ENCODE results near the gene DSCAM. TPM values are rescaled to one million over a fixed set of nuclear protein-coding genes. Genes with fewer than 3 reads are reported as not detected.

DSCAM gene
- polyA plus RNA-seq, 3 donors = not detected

DNA sequence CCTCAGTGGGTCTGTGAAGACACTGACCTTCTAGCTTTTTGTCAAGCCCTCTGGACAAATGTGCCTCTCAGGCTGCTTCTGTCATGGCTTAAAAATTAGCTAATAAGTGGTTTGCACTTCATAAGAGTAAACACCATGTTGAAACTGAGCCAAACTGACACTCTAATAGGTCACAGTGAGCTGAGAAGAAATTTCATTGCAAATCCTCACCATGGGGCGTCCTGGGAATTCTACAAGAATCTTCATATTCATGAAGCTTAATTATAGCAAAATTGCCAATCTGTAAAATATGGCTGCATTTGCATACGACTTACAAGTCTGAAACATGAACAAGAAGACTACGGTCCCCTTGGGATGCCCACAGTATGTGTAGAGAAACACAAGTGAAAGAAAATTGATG is 188.6 kb downstream of the DSCAM start:
- Mint-ChIP-seq H3K4me3 (no peak overlapping the region), H3K9me3 (peaks cover 2 to 17% (median 4%) of the 10 kb centered on the region in 7 donors), H3K27ac (no peak overlapping the region), H3K36me3 (no peaks in the 10 kb centered on the region), H3K27me3 (ENCODE audit: low read depth in 3 of 3) (peaks cover 1 to 3% (median 3%) of the 10 kb centered on the region in 3 donors), H3K4me1 (no peaks in the 10 kb centered on the region)
- Histone ChIP-seq H3K4me2 (replicated peaks; ENCODE audit: extremely low read depth, low read length, poor library complexity, severe bottlenecking) (no peak overlapping the region), H3K4me1 (ENCODE audit: control insufficient read depth in 1 of 2, insufficient read depth in 2 of 2, low read length in 2 of 2) (no peaks in the 10 kb centered on the region), H3K79me2 (ENCODE audit: insufficient read depth, low read length) (no peaks in the 10 kb centered on the region), H3K27ac (ENCODE audit: low read depth in 1 of 2, low read length in 2 of 2) (no peak overlapping the region), H2AFZ (ENCODE audit: insufficient read depth, low read depth, low read length, poor library complexity, severe bottlenecking) (no peak overlapping the region), H3K9ac (ENCODE audit: insufficient read depth, low read length, poor library complexity, severe bottlenecking) (no peak overlapping the region), H4K20me1 (ENCODE audit: insufficient read depth, low read length) (no peaks in the 10 kb centered on the region), H3K36me3 (replicated peaks in 1 of 2; ENCODE audit: control insufficient read depth in 1 of 2, insufficient read depth in 2 of 2, low read length in 2 of 2) (no peaks in the 10 kb centered on the region), H3K27me3 (ENCODE audit: control insufficient read depth in 2 of 2, insufficient read depth in 2 of 2, low read length in 2 of 2) (no peaks in the 10 kb centered on the region), H3K4me3 (replicated peaks in 1 of 3; ENCODE audit: low read depth in 2 of 3, low read length in 3 of 3) (no peak overlapping the region), H3K9me3 (replicated peaks in 1 of 2; ENCODE audit: control insufficient read depth in 1 of 2, insufficient read depth in 1 of 2, low read length in 2 of 2) (peaks cover 4 to 9% of the 10 kb centered on the region in 2 donors)
- intact Hi-C loops (cut with micrococcal nuclease) = no loop called here
- TF ChIP-seq, protein P1, sequence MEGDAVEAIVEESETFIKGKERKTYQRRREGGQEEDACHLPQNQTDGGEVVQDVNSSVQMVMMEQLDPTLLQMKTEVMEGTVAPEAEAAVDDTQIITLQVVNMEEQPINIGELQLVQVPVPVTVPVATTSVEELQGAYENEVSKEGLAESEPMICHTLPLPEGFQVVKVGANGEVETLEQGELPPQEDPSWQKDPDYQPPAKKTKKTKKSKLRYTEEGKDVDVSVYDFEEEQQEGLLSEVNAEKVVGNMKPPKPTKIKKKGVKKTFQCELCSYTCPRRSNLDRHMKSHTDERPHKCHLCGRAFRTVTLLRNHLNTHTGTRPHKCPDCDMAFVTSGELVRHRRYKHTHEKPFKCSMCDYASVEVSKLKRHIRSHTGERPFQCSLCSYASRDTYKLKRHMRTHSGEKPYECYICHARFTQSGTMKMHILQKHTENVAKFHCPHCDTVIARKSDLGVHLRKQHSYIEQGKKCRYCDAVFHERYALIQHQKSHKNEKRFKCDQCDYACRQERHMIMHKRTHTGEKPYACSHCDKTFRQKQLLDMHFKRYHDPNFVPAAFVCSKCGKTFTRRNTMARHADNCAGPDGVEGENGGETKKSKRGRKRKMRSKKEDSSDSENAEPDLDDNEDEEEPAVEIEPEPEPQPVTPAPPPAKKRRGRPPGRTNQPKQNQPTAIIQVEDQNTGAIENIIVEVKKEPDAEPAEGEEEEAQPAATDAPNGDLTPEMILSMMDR (IDR thresholded peaks at IDR 0.05) = no peak
- WGBS (ENCODE audit: insufficient coverage) = no CpG with 5 or more reads among the region's 3 CpGs
- DNase-seq = no peak

DNA sequence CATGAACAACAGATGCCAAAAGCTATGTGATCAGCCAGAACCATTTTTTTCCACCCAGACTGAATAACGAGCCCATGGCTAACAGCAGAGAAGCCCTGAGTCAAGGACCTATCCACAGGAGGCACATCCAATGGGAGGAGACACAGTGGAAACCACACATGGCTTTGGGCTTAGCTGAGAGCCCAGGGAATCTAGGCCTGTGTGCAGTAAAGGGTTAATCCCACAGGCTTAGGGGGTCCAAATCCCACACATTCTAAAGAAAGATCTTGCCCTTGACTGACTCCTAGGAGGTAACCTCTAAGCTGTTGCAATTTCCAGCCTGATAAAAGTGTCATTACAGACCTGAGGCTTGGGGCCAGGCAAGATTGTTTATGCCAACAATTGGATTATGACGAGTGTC is 194.5 kb downstream of the DSCAM start:
- no peak overlapping the region for H3K27ac ChIP-seq (ENCODE audit: low read depth in 1 of 2, low read length in 2 of 2)
- peaks cover 12 to 29% (median 24%) of the 10 kb centered on the region in 7 donors for H3K9me3 Mint-ChIP-seq
- no peak overlapping the region for H3K9ac ChIP-seq (ENCODE audit: insufficient read depth, low read length, poor library complexity, severe bottlenecking)
- H4K20me1 ChIP-seq (ENCODE audit: insufficient read depth, low read length) = no peaks in the 10 kb centered on the region
- no peaks in the 10 kb centered on the region for H3K27me3 ChIP-seq (ENCODE audit: control insufficient read depth in 2 of 2, insufficient read depth in 2 of 2, low read length in 2 of 2)
- H2AFZ ChIP-seq (ENCODE audit: insufficient read depth, low read depth, low read length, poor library complexity, severe bottlenecking) = no peak overlapping the region
- peaks cover 25 to 39% of the 10 kb centered on the region in 2 donors for H3K9me3 ChIP-seq (replicated peaks in 1 of 2; ENCODE audit: control insufficient read depth in 1 of 2, insufficient read depth in 1 of 2, low read length in 2 of 2)
- no peak overlapping the region for H3K4me2 ChIP-seq (replicated peaks; ENCODE audit: extremely low read depth, low read length, poor library complexity, severe bottlenecking)
- DNase-seq = no peak
- H3K4me1 Mint-ChIP-seq = no peaks in the 10 kb centered on the region
- H3K27ac Mint-ChIP-seq = no peak overlapping the region
- no peaks in the 10 kb centered on the region for H3K36me3 ChIP-seq (replicated peaks in 1 of 2; ENCODE audit: control insufficient read depth in 1 of 2, insufficient read depth in 2 of 2, low read length in 2 of 2)
- no peaks in the 10 kb centered on the region for H3K27me3 Mint-ChIP-seq (ENCODE audit: low read depth in 3 of 3)
- intact Hi-C loops (cut with micrococcal nuclease) = no loop called here
- H3K36me3 Mint-ChIP-seq = no peaks in the 10 kb centered on the region
- WGBS (ENCODE audit: insufficient coverage) = 83% methylated on average over 2 of the region's 2 CpGs
- TF ChIP-seq, protein P1 (IDR thresholded peaks at IDR 0.05) = no peak
- H3K4me3 ChIP-seq (replicated peaks in 1 of 3; ENCODE audit: low read depth in 2 of 3, low read length in 3 of 3) = no peak overlapping the region
- no peaks in the 10 kb centered on the region for H3K79me2 ChIP-seq (ENCODE audit: insufficient read depth, low read length)
- H3K4me3 Mint-ChIP-seq = no peak overlapping the region
- no peaks in the 10 kb centered on the region for H3K4me1 ChIP-seq (ENCODE audit: control insufficient read depth in 1 of 2, insufficient read depth in 2 of 2, low read length in 2 of 2)
